ENCODE data around the gene WEE1. TPM values are rescaled to one million over a fixed set of nuclear protein-coding genes. Genes with fewer than 3 reads are reported as not detected.
A peak's percentile ranks its signal among the peaks of the same experiment; 100 is the strongest.

Gene WEE1
- total and polyA plus RNA-seq, 10 of the 15 experiments (the other 5 are each of a cell fraction or from before 2014, with no cell fraction given), result 13.8 to 69.5 (median 45.4) TPM

- no peak for TF ChIP-seq SRF (IDR thresholded peaks at IDR 0.05; ENCODE audit: low read depth in 2 of 2, low read length in 2 of 2)
- TF ChIP-seq, protein P1, sequence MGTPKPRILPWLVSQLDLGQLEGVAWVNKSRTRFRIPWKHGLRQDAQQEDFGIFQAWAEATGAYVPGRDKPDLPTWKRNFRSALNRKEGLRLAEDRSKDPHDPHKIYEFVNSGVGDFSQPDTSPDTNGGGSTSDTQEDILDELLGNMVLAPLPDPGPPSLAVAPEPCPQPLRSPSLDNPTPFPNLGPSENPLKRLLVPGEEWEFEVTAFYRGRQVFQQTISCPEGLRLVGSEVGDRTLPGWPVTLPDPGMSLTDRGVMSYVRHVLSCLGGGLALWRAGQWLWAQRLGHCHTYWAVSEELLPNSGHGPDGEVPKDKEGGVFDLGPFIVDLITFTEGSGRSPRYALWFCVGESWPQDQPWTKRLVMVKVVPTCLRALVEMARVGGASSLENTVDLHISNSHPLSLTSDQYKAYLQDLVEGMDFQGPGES (IDR thresholded peaks at IDR 0.05), result no peak
- TF ChIP-seq EZH2 (IDR thresholded peaks at IDR 0.05; ENCODE audit: borderline replicate concordance, control insufficient read depth, low read depth, low read length), result no peak
- no peak for TF ChIP-seq KDM1A (IDR thresholded peaks at IDR 0.05; ENCODE audit: borderline replicate concordance)
- no peak for TF ChIP-seq CHD4 (IDR thresholded peaks at IDR 0.05)
- peak; percentile 90 for TF ChIP-seq BACH1 (IDR thresholded peaks at IDR 0.05; ENCODE audit: borderline replicate concordance)
- TF ChIP-seq BCL11A (IDR thresholded peaks at IDR 0.05; ENCODE audit: low read depth, low read length), result peak; percentile 28; the same call in 1 of the 2 replicates
- TF ChIP-seq HDGF (IDR thresholded peaks at IDR 0.05), result no peak
- TF ChIP-seq POLR2A (IDR thresholded peaks at IDR 0.05; ENCODE audit: low read depth, low read length), result peak; percentile 65; the same call in 1 of the 2 replicates
- TF ChIP-seq MTA3 (IDR thresholded peaks at IDR 0.05; ENCODE audit: borderline replicate concordance, low read length), result no peak; the same call in 1 of the 2 replicates
- TF ChIP-seq ETV6 (conservative IDR thresholded peaks at IDR 0.05 in 1 of 2, IDR thresholded peaks at IDR 0.05 in 1 of 2; ENCODE audit: borderline replicate concordance in 1 of 2, low read depth in 1 of 2), result no peak
- TF ChIP-seq, protein P2, sequence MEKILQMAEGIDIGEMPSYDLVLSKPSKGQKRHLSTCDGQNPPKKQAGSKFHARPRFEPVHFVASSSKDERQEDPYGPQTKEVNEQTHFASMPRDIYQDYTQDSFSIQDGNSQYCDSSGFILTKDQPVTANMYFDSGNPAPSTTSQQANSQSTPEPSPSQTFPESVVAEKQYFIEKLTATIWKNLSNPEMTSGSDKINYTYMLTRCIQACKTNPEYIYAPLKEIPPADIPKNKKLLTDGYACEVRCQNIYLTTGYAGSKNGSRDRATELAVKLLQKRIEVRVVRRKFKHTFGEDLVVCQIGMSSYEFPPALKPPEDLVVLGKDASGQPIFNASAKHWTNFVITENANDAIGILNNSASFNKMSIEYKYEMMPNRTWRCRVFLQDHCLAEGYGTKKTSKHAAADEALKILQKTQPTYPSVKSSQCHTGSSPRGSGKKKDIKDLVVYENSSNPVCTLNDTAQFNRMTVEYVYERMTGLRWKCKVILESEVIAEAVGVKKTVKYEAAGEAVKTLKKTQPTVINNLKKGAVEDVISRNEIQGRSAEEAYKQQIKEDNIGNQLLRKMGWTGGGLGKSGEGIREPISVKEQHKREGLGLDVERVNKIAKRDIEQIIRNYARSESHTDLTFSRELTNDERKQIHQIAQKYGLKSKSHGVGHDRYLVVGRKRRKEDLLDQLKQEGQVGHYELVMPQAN (conservative IDR thresholded peaks at IDR 0.05), result 0 out of 2 replicates have a peak, but pooled peaks have one; percentile 47
- peak; percentile 50; the same call in 1 of the 2 replicates for TF ChIP-seq CBFB (IDR thresholded peaks at IDR 0.05; ENCODE audit: low read depth)
- peak; percentile 87 for TF ChIP-seq TCF12 (IDR thresholded peaks at IDR 0.05; ENCODE audit: low read depth, low read length)
- TF ChIP-seq NFIC (IDR thresholded peaks at IDR 0.05; ENCODE audit: low read depth, low read length), result peak; percentile 41; the same call in 1 of the 2 replicates
- TF ChIP-seq SP1 (IDR thresholded peaks at IDR 0.05; ENCODE audit: low read depth, low read length), result no peak
These were observed 40.6 kb downstream of the WEE1 start (continued) for GRCh38 chr11:9613830-9614762.

Data from GM12878 (cell line).